ENCODE measurements around the gene GPR55.
"Not testable (repeated sequence)": the region's sequence is repeated elsewhere in the genome, so short reads cannot be mapped to it uniquely, and the experiment has no call there.

GPR55 gene

GRCh38 chr2:230950874-230951339 is 25.9 kb upstream of the GPR55 start:
- DNase-seq (ENCODE audit: low read depth) = no peak

- DNase-seq (ENCODE audit: low read depth) = no peak
Observed at GRCh38 chr2:230949966-230950873, 25.2 kb upstream of the GPR55 start.

GRCh38 chr2:230947908-230948365 is 22.9 kb upstream of the GPR55 start:
- no peak for DNase-seq (ENCODE audit: low read depth)

GRCh38 chr2:230947235-230947576 is 22.2 kb upstream of the GPR55 start:
- no peak for DNase-seq (ENCODE audit: low read depth)

GRCh38 chr2:230946429-230947234 is 21.6 kb upstream of the GPR55 start:
- no peak for DNase-seq (ENCODE audit: low read depth)

GRCh38 chr2:230944757-230945372 is 19.8 kb upstream of the GPR55 start:
- no peak for DNase-seq (ENCODE audit: low read depth)

GRCh38 chr2:230944123-230944653 is 19.1 kb upstream of the GPR55 start:
- DNase-seq (ENCODE audit: low read depth) = no peak

GRCh38 chr2:230942920-230943896 is 18.2 kb upstream of the GPR55 start:
- no peak for DNase-seq (ENCODE audit: low read depth)

- no peak for DNase-seq (ENCODE audit: low read depth)
Observed at GRCh38 chr2:230942371-230942770, 17.3 kb upstream of the GPR55 start.

GRCh38 chr2:230941202-230942180 is 16.4 kb upstream of the GPR55 start:
- no peak for DNase-seq (ENCODE audit: low read depth)

GRCh38 chr2:230940471-230940815 is 15.4 kb upstream of the GPR55 start:
- DNase-seq (ENCODE audit: low read depth) = no peak

- no peak for DNase-seq (ENCODE audit: low read depth)
Observed at GRCh38 chr2:230939691-230940470, 14.8 kb upstream of the GPR55 start.

GRCh38 chr2:230939066-230939591 is 14.1 kb upstream of the GPR55 start:
- no peak for DNase-seq (ENCODE audit: low read depth)

- DNase-seq (ENCODE audit: low read depth) = no peak
Observed at GRCh38 chr2:230938516-230939065, 13.5 kb upstream of the GPR55 start.

GRCh38 chr2:230938098-230938497 is 13.1 kb upstream of the GPR55 start:
- no peak for DNase-seq (ENCODE audit: low read depth)

GRCh38 chr2:230937362-230937761 is 12.3 kb upstream of the GPR55 start:
- no peak for DNase-seq (ENCODE audit: low read depth)

GRCh38 chr2:230936243-230936642 is 11.2 kb upstream of the GPR55 start:
- DNase-seq (ENCODE audit: low read depth) = not testable (repeated sequence)

- no peak for DNase-seq (ENCODE audit: low read depth)
Observed at GRCh38 chr2:230935130-230935430, 10.0 kb upstream of the GPR55 start.

Measured in ELR (cell line).